Hematopoietic multipotent progenitor cell (in vitro differentiated cells): Measurements from ENCODE around the gene TMEM116. TPM values are rescaled to one million over a fixed set of nuclear protein-coding genes. Genes with fewer than 3 reads are reported as not detected.
A peak's percentile ranks its signal among the peaks of the same experiment; 100 is the strongest.
"Not testable (repeated sequence)": the region's sequence is repeated elsewhere in the genome, so short reads cannot be mapped to it uniquely, and the experiment has no call there.

Source experiments
- DNase-seq, 3 donors: peaks; one replicate each; pipeline ENCODE4 v3.0.0-alpha.2; 2011 to 2015; ENCODE audit warnings: low read depth in 2 of 3, low spot score in 2 of 3
- total RNA-seq: library from RNA; depleted of rRNA; stranded (reverse); fragments of >200 nt; gene quantifications from one replicate; pipeline ENCODE4 v1.2.3, GENCODE V29; 2012

TMEM116 gene
- total RNA-seq: 7.3 TPM

DNA sequence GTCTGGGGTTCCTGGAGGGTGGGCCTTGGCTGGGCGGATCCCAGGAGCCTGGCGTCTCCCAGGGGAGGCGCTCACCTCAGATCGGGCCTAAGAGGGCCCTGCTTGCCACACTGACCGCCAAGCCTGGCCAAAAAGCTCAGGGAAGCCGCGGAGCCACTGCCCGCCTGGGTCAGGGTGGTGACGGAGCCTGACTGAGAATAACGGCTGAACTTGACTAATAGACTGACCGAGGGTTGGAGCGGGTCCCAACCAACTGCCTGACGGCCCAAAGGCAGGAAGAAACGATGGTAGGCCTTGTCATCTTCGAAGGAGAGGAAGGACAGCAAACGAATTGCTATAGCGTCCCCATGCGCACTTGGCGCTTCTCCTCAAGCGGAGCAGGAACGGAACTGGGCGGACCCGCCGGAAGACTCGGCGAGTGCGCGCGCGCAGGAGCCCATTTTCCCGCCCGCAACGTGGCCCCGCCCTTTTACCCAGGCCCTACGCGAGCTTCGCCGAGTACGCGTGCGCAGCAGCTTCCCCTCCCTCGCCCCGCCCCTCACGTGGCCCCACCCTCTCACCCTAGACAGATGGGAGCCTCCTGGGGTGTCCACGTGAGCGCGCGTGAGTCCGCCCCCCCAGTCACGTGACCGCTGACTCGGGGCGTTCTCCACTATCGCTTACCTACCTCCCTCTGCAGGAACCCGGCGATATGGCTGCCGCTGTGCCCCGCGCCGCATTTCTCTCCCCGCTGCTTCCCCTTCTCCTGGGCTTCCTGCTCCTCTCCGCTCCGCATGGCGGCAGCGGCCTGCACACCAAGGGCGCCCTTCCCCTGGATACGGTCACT is at the start of gene TMEM116, which contains the start of gene ERP29:
TSS of gene TMEM116 (minus strand) at position 391 of the 826 bp plus-strand sequence. CDS start 7,895 bp downstream, outside the sequence.
TSS of gene ERP29 (plus strand) at position 652 of the 826 bp plus-strand sequence. CDS start at position 692, 40 bp downstream.
- peak; percentile 99 to 100 (median 99) for DNase-seq

DNA sequence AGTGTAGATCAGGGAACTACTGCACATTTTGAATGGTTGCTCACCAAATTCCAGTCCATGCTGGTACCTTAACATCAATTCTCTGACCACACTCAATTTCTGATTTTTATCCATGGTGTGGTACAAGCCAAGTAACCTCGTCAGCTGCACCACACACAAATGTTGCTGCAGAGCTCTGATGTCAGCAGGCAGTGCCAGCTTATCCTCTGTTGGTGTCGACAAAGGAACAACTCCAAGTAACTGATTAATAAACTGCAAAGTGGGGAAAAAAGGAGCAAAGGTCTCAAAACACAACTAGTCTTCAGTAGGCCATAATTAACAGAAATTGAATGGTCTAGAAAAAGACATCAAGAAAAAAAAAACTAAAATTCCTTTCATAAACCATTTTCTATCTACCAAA is 48.2 kb upstream of the TMEM116 start:
- no peak for DNase-seq

- no peak for DNase-seq
Measured at GRCh38 chr12:112049351-112049750, 36.4 kb upstream of the TMEM116 start.

- DNase-seq: no peak
Measured at GRCh38 chr12:112046003-112046402, 33.0 kb upstream of the TMEM116 start.

DNA sequence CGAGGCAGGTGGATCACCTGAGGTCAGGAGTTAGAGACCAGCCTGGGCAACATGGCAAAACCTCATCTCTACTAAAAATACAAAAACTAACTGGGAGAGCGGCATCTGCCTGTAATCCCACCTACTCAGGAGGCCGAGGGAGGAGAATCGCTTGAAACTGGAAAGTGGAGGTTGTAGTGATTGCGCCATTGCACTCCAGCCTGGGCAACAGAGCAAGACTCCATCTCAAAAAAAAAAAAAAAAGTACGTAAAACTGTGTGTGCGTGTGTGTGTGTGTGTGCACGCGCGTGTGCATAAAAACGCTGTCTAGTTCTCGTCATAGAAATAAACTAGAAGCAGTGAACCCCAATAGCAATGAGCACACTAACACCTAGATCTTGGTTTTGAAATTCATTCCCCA is 23.6 kb upstream of the TMEM116 start:
- DNase-seq: not testable (repeated sequence)

GRCh38 chr12:112035219-112035785 is 22.3 kb upstream of the TMEM116 start:
- no peak for DNase-seq

DNA sequence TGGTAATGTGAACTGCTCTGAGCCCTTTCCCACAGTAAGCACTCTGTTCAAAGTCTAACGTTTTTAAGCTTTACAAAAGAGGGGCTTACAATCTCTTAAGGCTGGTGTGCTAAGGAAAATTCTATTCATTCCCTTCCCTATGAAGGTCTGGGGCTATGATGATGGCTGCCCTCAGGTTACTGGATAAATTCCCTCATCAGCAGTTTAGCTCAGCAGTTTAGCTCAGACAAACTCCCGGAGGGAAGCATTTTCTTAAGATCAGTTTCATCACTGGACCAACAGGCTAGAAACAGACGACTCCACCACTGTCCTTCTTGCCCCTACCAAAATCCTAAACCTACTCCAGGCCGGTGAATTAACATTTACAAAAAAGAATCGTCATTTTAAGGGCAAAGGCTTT is 19.3 kb upstream of the TMEM116 start:
- DNase-seq: no peak

GRCh38 chr12:112031472-112031871 is 18.5 kb upstream of the TMEM116 start:
- no peak for DNase-seq

GRCh38 chr12:112029301-112029700 is 16.3 kb upstream of the TMEM116 start:
- peak in 2 of 3 donors; percentile 27 to 65 for DNase-seq

- DNase-seq: no peak
Measured at GRCh38 chr12:112025808-112026375, 12.9 kb upstream of the TMEM116 start.

DNA sequence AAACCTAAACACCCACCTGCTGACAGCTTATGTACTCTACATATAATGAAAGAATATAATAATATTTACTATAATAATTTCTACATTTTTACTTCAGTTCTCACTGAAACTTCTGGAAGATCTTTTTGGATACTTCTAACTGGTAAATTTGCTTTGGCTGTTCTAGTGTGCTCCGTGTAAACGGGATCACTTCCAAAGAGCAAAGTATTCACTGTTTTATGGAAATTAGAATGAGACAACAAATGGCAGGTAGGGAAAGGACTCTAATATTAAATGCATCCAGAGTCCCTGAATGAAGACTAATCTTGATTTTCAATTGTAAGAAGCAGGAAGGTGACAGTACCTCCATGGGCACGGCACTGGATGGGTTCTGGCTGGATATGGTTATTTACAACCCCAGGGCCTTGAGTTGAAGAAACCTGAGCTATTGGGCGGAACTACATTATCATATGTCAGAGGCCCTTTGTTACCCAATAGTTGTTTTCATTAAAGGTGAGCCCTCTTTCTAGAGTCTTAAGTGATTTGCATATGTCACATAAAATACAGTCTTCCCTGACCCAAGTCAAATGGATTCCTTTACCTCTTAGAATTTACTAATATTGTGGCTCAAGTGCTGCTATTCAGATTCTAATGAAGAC is 10.9 kb upstream of the TMEM116 start:
- DNase-seq: no peak

DNA sequence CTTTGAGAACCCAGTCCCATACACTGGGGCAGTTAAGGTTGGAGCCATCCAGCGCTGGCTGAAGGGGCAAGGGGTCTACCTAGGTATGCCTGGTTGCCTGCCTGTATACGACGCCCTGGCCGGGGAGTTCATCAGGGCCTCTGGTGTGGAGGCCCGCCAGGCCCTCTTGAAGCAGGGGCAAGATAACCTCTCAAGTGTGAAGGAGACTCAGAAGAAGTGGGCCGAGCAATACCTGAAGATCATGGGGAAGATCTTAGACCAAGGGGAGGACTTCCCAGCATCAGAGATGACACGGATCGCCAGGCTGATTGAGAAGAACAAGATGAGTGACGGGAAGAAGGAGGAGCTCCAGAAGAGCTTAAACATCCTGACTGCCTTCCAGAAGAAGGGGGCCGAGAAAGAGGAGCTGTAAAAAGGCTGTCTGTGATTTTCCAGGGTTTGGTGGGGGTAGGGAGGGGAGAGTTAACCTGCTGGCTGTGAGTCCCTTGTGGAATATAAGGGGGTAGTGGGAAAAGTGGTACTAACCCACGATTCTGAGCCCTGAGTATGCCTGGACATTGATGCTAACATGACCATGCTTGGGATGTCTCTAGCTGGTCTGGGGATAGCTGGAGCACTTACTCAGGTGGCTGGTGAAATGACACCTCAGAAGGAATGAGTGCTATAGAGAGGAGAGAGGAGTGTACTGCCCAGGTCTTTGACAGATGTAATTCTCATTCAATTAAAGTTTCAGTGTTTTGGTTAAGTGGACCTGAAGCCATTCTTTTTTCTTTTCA is 9.5 kb upstream of the TMEM116 start:
- DNase-seq: no peak

- DNase-seq: no peak
Measured at GRCh38 chr12:112020947-112021457, 8.0 kb upstream of the TMEM116 start.

- no peak for DNase-seq
Measured at GRCh38 chr12:112018571-112019237, 5.7 kb upstream of the TMEM116 start.

DNA sequence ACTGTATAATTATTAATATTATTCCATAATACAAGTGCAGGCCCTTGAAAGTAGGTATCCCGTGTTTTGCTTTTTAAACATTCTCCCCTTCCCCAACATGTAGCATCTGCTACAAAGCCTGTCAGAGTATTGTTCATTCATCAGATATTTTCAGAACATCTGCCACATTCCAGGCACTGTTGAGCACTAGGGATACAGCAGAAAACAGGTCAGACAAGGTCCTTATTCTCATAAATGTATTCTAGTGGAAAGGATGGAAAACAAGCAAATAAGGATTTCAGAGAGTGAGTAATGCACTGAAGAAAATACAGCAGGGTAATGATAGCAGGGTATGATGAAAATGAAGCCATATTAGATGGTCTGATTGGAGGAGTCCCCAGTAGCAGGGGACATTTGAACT is 4.1 kb upstream of the TMEM116 start:
- no peak for DNase-seq

GRCh38 chr12:112015938-112016337 is 3.0 kb upstream of the TMEM116 start:
- no peak for DNase-seq

- DNase-seq: peak; percentile 45 to 64 (median 62)
Measured at GRCh38 chr12:112013601-112014402, 837 bp upstream of the TMEM116 start.

GRCh38 chr12:112011685-112012084 is 1.3 kb downstream of the TMEM116 start:
- no peak for DNase-seq
